ENCODE results near the gene NAALADL2. TPM values are rescaled to one million over a fixed set of nuclear protein-coding genes. Genes with fewer than 3 reads are reported as not detected.

Gene NAALADL2
- polyA plus RNA-seq, 1 donor from 2014 or later, result 1.6 TPM

GRCh38 chr3:175288621-175289020 is 429.5 kb downstream of the NAALADL2 start:
- Histone ChIP-seq H3K27me3 (ENCODE audit: insufficient read depth, low read depth, low read length) (no peaks in the 10 kb centered on the region), H3K4me2 (ENCODE audit: low read length) (no peak overlapping the region)
- TF ChIP-seq EP300 (conservative IDR thresholded peaks at IDR 0.05; ENCODE audit: poor library complexity, severe bottlenecking) (no peak), TAF1 (IDR thresholded peaks at IDR 0.05; ENCODE audit: low read depth) (no peak), REST (IDR thresholded peaks at IDR 0.05; ENCODE audit: borderline replicate concordance) (no peak), SMC3 (conservative IDR thresholded peaks at IDR 0.05; ENCODE audit: poor library complexity) (no peak), RAD21 (conservative IDR thresholded peaks at IDR 0.05) (no peak), POLR2AphosphoS5 (IDR thresholded peaks at IDR 0.05) (no peak)

GRCh38 chr3:175294793-175295192 is 435.7 kb downstream of the NAALADL2 start:
- no peak overlapping the region for H3K27ac ChIP-seq (ENCODE audit: low read length)
- H3K79me2 ChIP-seq (replicated peaks; ENCODE audit: insufficient read depth, low read length), result no peaks in the 10 kb centered on the region
- no peak overlapping the region for H3K4me2 ChIP-seq (ENCODE audit: low read length)
- H3K27me3 ChIP-seq (ENCODE audit: insufficient read depth, low read depth, low read length), result no peaks in the 10 kb centered on the region
- H3K36me3 ChIP-seq (ENCODE audit: insufficient read depth, low read length), result no peaks in the 10 kb centered on the region
- no peaks in the 10 kb centered on the region for H3K9me2 ChIP-seq (ENCODE audit: insufficient read depth, low read length)
- no peak overlapping the region for H3K4me3 ChIP-seq (ENCODE audit: low read length)
- no peak for TF ChIP-seq EP300 (conservative IDR thresholded peaks at IDR 0.05; ENCODE audit: poor library complexity, severe bottlenecking)
- H2AFZ ChIP-seq (ENCODE audit: low read depth, low read length), result no peak overlapping the region
- H3K9me3 ChIP-seq (ENCODE audit: low read length), result no peaks in the 10 kb centered on the region
- H3F3A ChIP-seq (ENCODE audit: insufficient read depth, low read length, poor library complexity, severe bottlenecking), result no peaks in the 10 kb centered on the region
- H4K20me1 ChIP-seq (ENCODE audit: insufficient read depth), result no peaks in the 10 kb centered on the region
- H3K9ac ChIP-seq (ENCODE audit: low read length), result no peak overlapping the region

More at GRCh38 chr3:175288621-175289020, 429.5 kb downstream of the NAALADL2 start:
- Histone ChIP-seq H4K20me1 (ENCODE audit: insufficient read depth) (no peaks in the 10 kb centered on the region), H3K9me3 (ENCODE audit: low read length) (no peaks in the 10 kb centered on the region), H3K27ac (ENCODE audit: low read length) (no peak overlapping the region), H3K36me3 (ENCODE audit: insufficient read depth, low read length) (no peaks in the 10 kb centered on the region), H3F3A (ENCODE audit: insufficient read depth, low read length, poor library complexity, severe bottlenecking) (no peaks in the 10 kb centered on the region), H3K9me2 (ENCODE audit: insufficient read depth, low read length) (no peaks in the 10 kb centered on the region), H3K79me2 (replicated peaks; ENCODE audit: insufficient read depth, low read length) (no peaks in the 10 kb centered on the region), H3K4me3 (ENCODE audit: low read length) (no peak overlapping the region), H2AFZ (ENCODE audit: low read depth, low read length) (no peak overlapping the region), H3K9ac (ENCODE audit: low read length) (no peak overlapping the region)

- H3K27me3 ChIP-seq (ENCODE audit: insufficient read depth, low read depth, low read length), result no peaks in the 10 kb centered on the region
- no peak overlapping the region for H2AFZ ChIP-seq (ENCODE audit: low read depth, low read length)
- H3K36me3 ChIP-seq (ENCODE audit: insufficient read depth, low read length), result no peaks in the 10 kb centered on the region
- no peaks in the 10 kb centered on the region for H3F3A ChIP-seq (ENCODE audit: insufficient read depth, low read length, poor library complexity, severe bottlenecking)
- no peaks in the 10 kb centered on the region for H3K9me2 ChIP-seq (ENCODE audit: insufficient read depth, low read length)
- H3K27ac ChIP-seq (ENCODE audit: low read length), result no peak overlapping the region
- no peak overlapping the region for H3K4me2 ChIP-seq (ENCODE audit: low read length)
- TF ChIP-seq TAF1 (IDR thresholded peaks at IDR 0.05; ENCODE audit: low read depth), result no peak
- no peak for TF ChIP-seq SMC3 (conservative IDR thresholded peaks at IDR 0.05; ENCODE audit: poor library complexity)
- no peak for TF ChIP-seq EP300 (conservative IDR thresholded peaks at IDR 0.05; ENCODE audit: poor library complexity, severe bottlenecking)
- TF ChIP-seq CTCF (IDR thresholded peaks at IDR 0.05; ENCODE audit: poor library complexity, severe bottlenecking), result no peak
- no peak overlapping the region for H3K9ac ChIP-seq (ENCODE audit: low read length)
- H3K79me2 ChIP-seq (replicated peaks; ENCODE audit: insufficient read depth, low read length), result no peaks in the 10 kb centered on the region
- H4K20me1 ChIP-seq (ENCODE audit: insufficient read depth), result no peaks in the 10 kb centered on the region
- H3K9me3 ChIP-seq (ENCODE audit: low read length), result no peaks in the 10 kb centered on the region
- H3K4me3 ChIP-seq (ENCODE audit: low read length), result no peak overlapping the region
These were observed 436.4 kb downstream of the NAALADL2 start for GRCh38 chr3:175295248-175296130.
